Anterior cingulate cortex (tissue), 58 donors: ENCODE measurements around the gene BCL11A.

ENCODE experiments used
- DNase-seq, 58 donors: peaks; one replicate each; lab custom pipeline; 2025; lab: John Stamatoyannopoulos, UW

BCL11A gene

GRCh38 chr2:60560734-60561644 lies 7.5 kb upstream of the BCL11A start:
- DNase-seq: no peak

GRCh38 chr2:60559880-60560279 lies 6.4 kb upstream of the BCL11A start:
- DNase-seq: no peak

- no peak for DNase-seq
Observed at GRCh38 chr2:60558536-60558935, 5.1 kb upstream of the BCL11A start.

GRCh38 chr2:60557486-60557864 lies 4.0 kb upstream of the BCL11A start:
- DNase-seq: no peak

- peak in 1 of 58 donors; percentile 9 for DNase-seq
Observed at GRCh38 chr2:60556576-60557485, 3.4 kb upstream of the BCL11A start.

GRCh38 chr2:60556175-60556574 lies 2.7 kb upstream of the BCL11A start:
- DNase-seq: no peak

GRCh38 chr2:60555783-60556139 lies 2.3 kb upstream of the BCL11A start:
- peak in 1 of 58 donors; percentile 67 for DNase-seq

GRCh38 chr2:60555066-60555782 lies 1.8 kb upstream of the BCL11A start:
- DNase-seq: peak in 34 of 58 donors; percentile 13 to 79 (median 46)

GRCh38 chr2:60554646-60555065 lies 1.2 kb upstream of the BCL11A start:
- peak in 5 of 58 donors; percentile 23 to 75 (median 35) for DNase-seq

- DNase-seq: peak in 7 of 58 donors; percentile 19 to 60 (median 35)
Observed at GRCh38 chr2:60554074-60554645, 706 bp upstream of the BCL11A start.

GRCh38 chr2:60552851-60553494 lies 481 bp downstream of the BCL11A start:
- no peak for DNase-seq

- no peak for DNase-seq
Observed at GRCh38 chr2:60552078-60552850, 1.2 kb downstream of the BCL11A start.

- peak in 3 of 58 donors; percentile 11 to 23 (median 16) for DNase-seq
Observed at GRCh38 chr2:60551240-60552077, 2.0 kb downstream of the BCL11A start.

GRCh38 chr2:60550984-60551239 lies 2.5 kb downstream of the BCL11A start:
- DNase-seq: no peak

- DNase-seq: peak in 51 of 58 donors; percentile 28 to 80 (median 62)
Observed at GRCh38 chr2:60550178-60550983, 3.1 kb downstream of the BCL11A start.

GRCh38 chr2:60549928-60550177 lies 3.6 kb downstream of the BCL11A start:
- no peak for DNase-seq

- DNase-seq: peak in 3 of 58 donors; percentile 15 to 50 (median 28)
Observed at GRCh38 chr2:60549238-60549927, 4.1 kb downstream of the BCL11A start.
